ENCODE results near the gene MAP3K5. TPM values are rescaled to one million over a fixed set of nuclear protein-coding genes. Genes with fewer than 3 reads are reported as not detected.
A peak's percentile ranks its signal among the peaks of the same experiment; 100 is the strongest.
"Not testable (repeated sequence)": the region's sequence is repeated elsewhere in the genome, so short reads cannot be mapped to it uniquely, and the experiment has no call there.

Gene MAP3K5
- total and polyA plus RNA-seq, 4 donors = 7.5 to 28.3 (median 22.8) TPM

- peaks cover 0 to 2% (median 0%) of the 10 kb centered on the region in 5 donors for H3K4me1 ChIP-seq (ENCODE audit: control insufficient read depth in 5 of 5, insufficient read depth in 5 of 5, low read length in 5 of 5)
- H3K27me3 ChIP-seq (ENCODE audit: control insufficient read depth in 3 of 3, insufficient read depth in 3 of 3, low read length in 2 of 3) = no peaks in the 10 kb centered on the region
- ATAC-seq (ENCODE audit: insufficient read depth, low FRiP score) (peak; percentile 82), DNase-seq (peak in 2 of 3 donors; percentile 15 to 30)
- no peak overlapping the region for H3K4me3 ChIP-seq
- no peak overlapping the region for H3K9ac ChIP-seq (ENCODE audit: insufficient read depth in 1 of 2, low read length in 2 of 2)
- H3K9me3 ChIP-seq (ENCODE audit: control insufficient read depth in 4 of 4, insufficient read depth in 3 of 4, low read length in 3 of 4) = no peaks in the 10 kb centered on the region
- WGBS, 2 donors = 36 to 38% methylated on average over 6 of the region's 6 CpGs
- TF ChIP-seq, protein P1, sequence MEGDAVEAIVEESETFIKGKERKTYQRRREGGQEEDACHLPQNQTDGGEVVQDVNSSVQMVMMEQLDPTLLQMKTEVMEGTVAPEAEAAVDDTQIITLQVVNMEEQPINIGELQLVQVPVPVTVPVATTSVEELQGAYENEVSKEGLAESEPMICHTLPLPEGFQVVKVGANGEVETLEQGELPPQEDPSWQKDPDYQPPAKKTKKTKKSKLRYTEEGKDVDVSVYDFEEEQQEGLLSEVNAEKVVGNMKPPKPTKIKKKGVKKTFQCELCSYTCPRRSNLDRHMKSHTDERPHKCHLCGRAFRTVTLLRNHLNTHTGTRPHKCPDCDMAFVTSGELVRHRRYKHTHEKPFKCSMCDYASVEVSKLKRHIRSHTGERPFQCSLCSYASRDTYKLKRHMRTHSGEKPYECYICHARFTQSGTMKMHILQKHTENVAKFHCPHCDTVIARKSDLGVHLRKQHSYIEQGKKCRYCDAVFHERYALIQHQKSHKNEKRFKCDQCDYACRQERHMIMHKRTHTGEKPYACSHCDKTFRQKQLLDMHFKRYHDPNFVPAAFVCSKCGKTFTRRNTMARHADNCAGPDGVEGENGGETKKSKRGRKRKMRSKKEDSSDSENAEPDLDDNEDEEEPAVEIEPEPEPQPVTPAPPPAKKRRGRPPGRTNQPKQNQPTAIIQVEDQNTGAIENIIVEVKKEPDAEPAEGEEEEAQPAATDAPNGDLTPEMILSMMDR (IDR thresholded peaks at IDR 0.05; ENCODE audit: control extremely low read depth, extremely low read depth) = no peak
- peaks cover 0 to 18% (median 6%) of the 10 kb centered on the region in 4 donors for H3K36me3 ChIP-seq (ENCODE audit: control insufficient read depth in 4 of 4, insufficient read depth in 4 of 4, low read length in 4 of 4)
- H3K27ac ChIP-seq (ENCODE audit: low read depth in 1 of 2, low read length in 1 of 2) = peak overlapping the region in 1 of 2 donors; percentile 76
Measured at GRCh38 chr6:136593748-136594490, 198.4 kb downstream of the MAP3K5 start.

GRCh38 chr6:136592930-136593673, 199.2 kb downstream of the MAP3K5 start:
- Histone ChIP-seq H3K27me3 (ENCODE audit: control insufficient read depth in 3 of 3, insufficient read depth in 3 of 3, low read length in 2 of 3) (no peaks in the 10 kb centered on the region), H3K4me1 (ENCODE audit: control insufficient read depth in 5 of 5, insufficient read depth in 5 of 5, low read length in 5 of 5) (peaks cover 0 to 2% (median 0%) of the 10 kb centered on the region in 5 donors), H3K36me3 (ENCODE audit: control insufficient read depth in 4 of 4, insufficient read depth in 4 of 4, low read length in 4 of 4) (peaks cover 0 to 22% (median 7%) of the 10 kb centered on the region in 4 donors), H3K4me3 (no peak overlapping the region), H3K27ac (ENCODE audit: low read depth in 1 of 2, low read length in 1 of 2) (no peak overlapping the region), H3K9me3 (ENCODE audit: control insufficient read depth in 4 of 4, insufficient read depth in 3 of 4, low read length in 3 of 4) (no peaks in the 10 kb centered on the region), H3K9ac (ENCODE audit: insufficient read depth in 1 of 2, low read length in 2 of 2) (no peak overlapping the region)
- DNase-seq (no peak), ATAC-seq (ENCODE audit: insufficient read depth, low FRiP score) (peak; percentile 12)
- TF ChIP-seq, protein P1 (IDR thresholded peaks at IDR 0.05; ENCODE audit: control extremely low read depth, extremely low read depth) = no peak
- 52 to 56% methylated on average over 2 of the region's 2 CpGs for WGBS, 2 donors

DNA sequence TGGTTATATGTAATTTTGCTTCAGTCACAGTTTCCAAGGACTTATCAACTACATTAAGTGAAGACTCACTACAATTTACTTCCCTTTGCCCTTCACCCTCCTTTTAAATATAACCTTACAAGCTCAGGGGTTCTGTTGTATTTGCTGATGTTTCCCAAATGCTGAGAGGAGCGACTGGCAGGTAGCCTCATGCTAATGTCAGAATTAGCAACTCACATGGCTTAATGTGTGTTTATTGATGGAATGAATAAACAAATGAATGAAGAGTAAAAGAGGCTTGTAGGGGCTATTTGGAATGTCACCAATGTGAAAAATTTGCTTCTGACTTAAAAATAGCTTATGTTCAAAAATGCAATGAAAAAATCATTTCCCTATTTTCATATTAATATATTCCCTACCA, 200.7 kb downstream of the MAP3K5 start:
- Histone ChIP-seq H3K27ac (ENCODE audit: low read depth in 1 of 2, low read length in 1 of 2) (no peak overlapping the region), H3K27me3 (ENCODE audit: control insufficient read depth in 3 of 3, insufficient read depth in 3 of 3, low read length in 2 of 3) (no peaks in the 10 kb centered on the region), H3K36me3 (ENCODE audit: control insufficient read depth in 4 of 4, insufficient read depth in 4 of 4, low read length in 4 of 4) (peaks cover 0 to 24% (median 7%) of the 10 kb centered on the region in 4 donors), H3K9me3 (ENCODE audit: control insufficient read depth in 4 of 4, insufficient read depth in 3 of 4, low read length in 3 of 4) (no peaks in the 10 kb centered on the region), H3K9ac (ENCODE audit: insufficient read depth in 1 of 2, low read length in 2 of 2) (no peak overlapping the region), H3K4me3 (no peak overlapping the region), H3K4me1 (ENCODE audit: control insufficient read depth in 5 of 5, insufficient read depth in 5 of 5, low read length in 5 of 5) (peaks cover 0 to 2% (median 0%) of the 10 kb centered on the region in 5 donors)
- no peak for ATAC-seq (ENCODE audit: insufficient read depth, low FRiP score)
- 87 to 91% methylated on average over 1 of the region's 1 CpG for WGBS, 2 donors
- TF ChIP-seq, protein P1 (IDR thresholded peaks at IDR 0.05; ENCODE audit: control extremely low read depth, extremely low read depth) = no peak
- no peak for DNase-seq

DNA sequence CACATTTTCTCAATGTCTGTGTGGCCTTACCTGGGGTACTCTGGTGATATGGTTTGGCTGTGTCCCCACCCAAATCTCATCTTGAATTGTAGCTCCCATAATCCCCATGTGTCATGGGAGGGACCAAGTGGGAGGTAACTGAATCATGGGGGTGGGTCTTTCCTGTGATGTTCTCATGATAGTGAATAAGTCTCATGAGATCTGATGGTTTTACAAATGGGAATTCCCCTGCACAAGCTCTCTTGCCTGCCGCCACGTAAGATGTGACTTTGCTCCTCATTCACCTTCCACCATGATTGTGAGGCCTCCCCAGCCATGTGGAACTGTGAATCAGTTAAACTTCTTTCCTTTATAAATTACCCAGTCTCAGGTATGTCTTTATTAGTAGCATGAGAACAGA, 201.4 kb downstream of the MAP3K5 start:
- not testable (repeated sequence) for ATAC-seq (ENCODE audit: insufficient read depth, low FRiP score); DNase-seq; H3K27me3 ChIP-seq (ENCODE audit: control insufficient read depth in 3 of 3, insufficient read depth in 3 of 3, low read length in 2 of 3); H3K9me3 ChIP-seq (ENCODE audit: control insufficient read depth in 4 of 4, insufficient read depth in 3 of 4, low read length in 3 of 4); H3K9ac ChIP-seq (ENCODE audit: insufficient read depth in 1 of 2, low read length in 2 of 2); H3K4me3 ChIP-seq; H3K27ac ChIP-seq (ENCODE audit: low read depth in 1 of 2, low read length in 1 of 2); H3K4me1 ChIP-seq (ENCODE audit: control insufficient read depth in 5 of 5, insufficient read depth in 5 of 5, low read length in 5 of 5)
- peaks cover 0 to 20% (median 7%) of the 10 kb centered on the region in 4 donors for H3K36me3 ChIP-seq (ENCODE audit: control insufficient read depth in 4 of 4, insufficient read depth in 4 of 4, low read length in 4 of 4)
- 97 to 100% methylated on average over 2 of the region's 2 CpGs for WGBS, 2 donors

Data from lung (tissue), 12 donors.